ENCODE measurements around the gene EXOC6B. TPM values are rescaled to one million over a fixed set of nuclear protein-coding genes. Genes with fewer than 3 reads are reported as not detected.

EXOC6B gene
- total RNA-seq, 2 donors from 2014 or later, result 21.3 to 28.8 TPM

DNA sequence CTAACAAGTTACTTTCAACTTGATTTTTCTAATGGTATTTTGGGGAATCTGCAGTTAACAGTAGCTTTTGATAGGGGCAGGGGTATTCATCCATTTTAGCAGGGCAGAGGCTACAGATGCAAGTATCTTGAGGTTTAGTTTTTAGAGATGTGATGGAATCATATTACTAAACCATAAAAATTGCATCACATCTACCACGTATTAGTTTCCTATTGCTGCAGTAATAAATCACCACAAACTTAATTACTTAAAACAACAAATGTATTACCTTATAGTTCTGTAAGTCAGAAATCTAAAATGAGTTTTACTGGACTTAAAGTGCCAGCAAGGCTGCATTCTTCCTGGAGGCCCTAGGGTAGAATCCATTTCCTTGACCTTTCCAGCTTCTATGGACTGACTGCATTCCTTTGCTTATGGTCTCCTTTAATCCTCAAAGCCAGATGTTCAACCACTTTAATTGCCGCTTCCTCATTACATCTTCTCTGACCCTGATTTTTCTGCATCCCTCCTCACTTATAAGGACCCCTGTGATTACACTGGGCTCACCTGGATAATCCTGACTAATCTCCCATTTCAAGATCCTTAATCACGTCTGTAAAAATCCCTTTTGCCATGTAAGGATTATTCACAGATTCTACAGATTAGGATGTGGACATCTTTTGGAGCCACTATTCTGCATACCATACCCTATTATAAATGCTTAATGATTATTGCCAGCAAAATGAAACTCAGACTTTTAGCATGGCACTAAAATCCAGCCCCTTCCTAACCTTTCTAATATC, 21.9 kb upstream of the EXOC6B start:
- Histone ChIP-seq H3K27me3 (no peaks in the 10 kb centered on the region), H3K4me1 (no peaks in the 10 kb centered on the region), H3K9ac (ENCODE audit: low read depth in 2 of 2, low read length in 2 of 2) (no peak overlapping the region), H3K36me3 (no peaks in the 10 kb centered on the region), H3K27ac (no peak overlapping the region), H3K4me3 (no peak overlapping the region), H3K9me3 (no peaks in the 10 kb centered on the region)
- intact Hi-C loops (cut with DNase I), result no loop called here
- DNase-seq, result no peak
- TF ChIP-seq, protein P1, sequence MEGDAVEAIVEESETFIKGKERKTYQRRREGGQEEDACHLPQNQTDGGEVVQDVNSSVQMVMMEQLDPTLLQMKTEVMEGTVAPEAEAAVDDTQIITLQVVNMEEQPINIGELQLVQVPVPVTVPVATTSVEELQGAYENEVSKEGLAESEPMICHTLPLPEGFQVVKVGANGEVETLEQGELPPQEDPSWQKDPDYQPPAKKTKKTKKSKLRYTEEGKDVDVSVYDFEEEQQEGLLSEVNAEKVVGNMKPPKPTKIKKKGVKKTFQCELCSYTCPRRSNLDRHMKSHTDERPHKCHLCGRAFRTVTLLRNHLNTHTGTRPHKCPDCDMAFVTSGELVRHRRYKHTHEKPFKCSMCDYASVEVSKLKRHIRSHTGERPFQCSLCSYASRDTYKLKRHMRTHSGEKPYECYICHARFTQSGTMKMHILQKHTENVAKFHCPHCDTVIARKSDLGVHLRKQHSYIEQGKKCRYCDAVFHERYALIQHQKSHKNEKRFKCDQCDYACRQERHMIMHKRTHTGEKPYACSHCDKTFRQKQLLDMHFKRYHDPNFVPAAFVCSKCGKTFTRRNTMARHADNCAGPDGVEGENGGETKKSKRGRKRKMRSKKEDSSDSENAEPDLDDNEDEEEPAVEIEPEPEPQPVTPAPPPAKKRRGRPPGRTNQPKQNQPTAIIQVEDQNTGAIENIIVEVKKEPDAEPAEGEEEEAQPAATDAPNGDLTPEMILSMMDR (IDR thresholded peaks at IDR 0.05), result no peak

DNA sequence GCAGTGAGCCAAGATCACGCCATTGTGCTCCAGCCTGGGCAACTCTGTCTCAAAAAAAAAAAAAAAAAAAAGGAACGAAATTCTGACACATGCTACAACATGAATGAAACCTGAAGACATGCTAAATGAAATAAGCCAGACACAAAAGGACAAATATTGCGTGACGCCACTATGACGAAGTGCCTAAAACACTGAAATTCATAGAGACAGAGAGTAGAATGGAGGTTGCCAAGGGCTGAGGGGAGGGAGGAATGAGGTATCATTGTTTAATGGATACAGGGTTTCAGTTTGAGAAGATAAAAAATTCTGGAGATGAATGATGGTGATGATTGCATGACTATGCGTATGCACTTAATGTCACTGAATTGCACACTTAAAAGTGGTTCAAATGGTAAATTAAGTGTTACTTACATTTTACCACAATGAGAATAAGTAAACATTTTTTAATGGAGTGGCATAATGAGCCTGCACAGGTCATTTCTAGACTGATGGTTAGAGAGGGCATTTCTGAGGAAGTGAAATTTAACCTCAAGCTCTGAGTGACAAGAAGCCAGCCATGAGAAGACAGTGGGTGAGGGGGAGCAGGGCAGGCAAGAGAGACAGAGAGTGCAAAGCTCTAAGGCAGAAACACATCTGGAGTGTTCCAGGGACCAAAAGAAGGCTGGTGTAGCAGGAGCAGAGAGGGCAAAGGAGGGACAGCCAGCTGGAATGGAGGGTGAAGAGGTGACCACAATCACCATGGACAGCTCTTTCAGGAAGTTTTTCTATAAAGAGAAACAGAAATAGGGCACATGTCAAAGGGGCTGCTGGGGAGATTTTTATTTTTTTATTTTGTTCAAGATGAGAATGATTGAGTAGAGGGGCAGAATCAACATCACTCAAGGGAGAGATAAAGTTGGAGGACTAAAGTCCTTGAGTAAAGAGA, 20.6 kb upstream of the EXOC6B start:
- TF ChIP-seq, protein P1 (IDR thresholded peaks at IDR 0.05), result no peak
- no peak for DNase-seq
- Histone ChIP-seq H3K27ac (no peak overlapping the region), H3K4me1 (no peaks in the 10 kb centered on the region), H3K9me3 (no peaks in the 10 kb centered on the region), H3K9ac (ENCODE audit: low read depth in 2 of 2, low read length in 2 of 2) (no peak overlapping the region), H3K4me3 (no peak overlapping the region), H3K36me3 (no peaks in the 10 kb centered on the region), H3K27me3 (no peaks in the 10 kb centered on the region)
- intact Hi-C loops (cut with DNase I), result no loop called here

DNA sequence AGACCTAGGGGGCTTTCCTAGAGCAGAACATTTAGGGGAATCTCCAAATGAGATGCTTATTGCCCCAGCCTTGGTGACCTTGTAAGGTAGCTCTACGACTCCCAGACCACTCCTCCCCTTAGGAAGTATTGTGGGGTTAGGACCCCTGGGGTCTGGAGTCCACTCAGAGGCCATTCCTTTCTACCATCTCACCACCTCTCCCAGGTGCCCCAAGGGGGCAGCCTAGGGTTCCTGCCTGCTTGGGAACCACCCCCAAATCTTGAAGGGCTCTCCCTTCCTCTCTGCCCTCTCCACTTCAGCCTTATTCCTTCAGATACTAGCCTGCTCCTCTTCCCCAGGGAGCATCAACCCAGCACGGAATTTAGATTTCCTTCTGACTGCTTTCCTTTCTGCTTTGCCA, 17.5 kb upstream of the EXOC6B start:
- Histone ChIP-seq H3K4me1 (no peaks in the 10 kb centered on the region), H3K9me3 (no peaks in the 10 kb centered on the region), H3K4me3 (no peak overlapping the region), H3K9ac (ENCODE audit: low read depth in 2 of 2, low read length in 2 of 2) (no peak overlapping the region), H3K27ac (no peak overlapping the region), H3K27me3 (no peaks in the 10 kb centered on the region), H3K36me3 (no peaks in the 10 kb centered on the region)
- no peak for DNase-seq
- intact Hi-C loops (cut with DNase I), result no loop called here
- TF ChIP-seq, protein P1 (IDR thresholded peaks at IDR 0.05), result no peak

DNA sequence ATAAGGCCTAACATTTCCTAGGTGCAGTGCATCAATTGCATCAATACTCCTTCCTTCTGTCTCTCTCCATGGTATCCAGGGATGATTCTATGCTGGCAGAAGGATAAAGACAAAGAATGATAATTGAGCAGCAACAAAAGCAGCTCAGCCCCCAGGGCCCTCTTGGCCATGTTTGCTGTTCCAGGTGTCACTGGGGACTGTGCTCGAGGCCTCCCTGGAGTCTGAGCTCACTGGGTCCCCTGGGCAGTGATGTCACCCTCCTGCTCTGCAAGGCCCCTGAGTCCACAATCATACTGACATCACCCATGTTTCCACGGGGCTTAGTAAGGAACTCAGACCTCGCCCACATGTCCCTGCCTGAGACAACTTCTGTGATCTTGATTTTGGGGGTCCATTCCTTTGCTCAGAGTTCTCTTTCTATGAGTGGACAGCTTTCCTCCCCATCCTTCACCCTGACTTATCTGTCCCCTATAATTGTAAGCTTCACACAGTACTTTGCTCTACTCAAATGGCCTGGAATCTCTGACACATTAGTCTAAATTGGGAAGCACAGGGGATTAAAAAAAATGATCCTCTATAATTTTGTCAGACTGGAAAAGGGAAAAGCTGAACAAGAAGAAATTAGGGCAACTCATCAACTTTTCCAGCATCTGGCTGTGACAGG, 15.8 kb upstream of the EXOC6B start:
- no peaks in the 10 kb centered on the region for H3K9me3 ChIP-seq
- intact Hi-C loops (cut with DNase I), result no loop called here
- H3K36me3 ChIP-seq, result no peaks in the 10 kb centered on the region
- no peak overlapping the region for H3K4me3 ChIP-seq
- TF ChIP-seq, protein P1 (IDR thresholded peaks at IDR 0.05), result no peak
- DNase-seq, result no peak
- no peak overlapping the region for H3K9ac ChIP-seq (ENCODE audit: low read depth in 2 of 2, low read length in 2 of 2)
- H3K27me3 ChIP-seq, result no peaks in the 10 kb centered on the region
- H3K27ac ChIP-seq, result no peak overlapping the region
- H3K4me1 ChIP-seq, result no peaks in the 10 kb centered on the region

GRCh38 chr2:72840066-72840465, 14.2 kb upstream of the EXOC6B start:
- Histone ChIP-seq H3K27ac (no peak overlapping the region), H3K27me3 (no peaks in the 10 kb centered on the region), H3K4me1 (no peaks in the 10 kb centered on the region), H3K4me3 (no peak overlapping the region), H3K9ac (ENCODE audit: low read depth in 2 of 2, low read length in 2 of 2) (no peak overlapping the region), H3K36me3 (no peaks in the 10 kb centered on the region), H3K9me3 (no peaks in the 10 kb centered on the region)
- intact Hi-C loops (cut with DNase I), result no loop called here
- no peak for DNase-seq
- TF ChIP-seq, protein P1 (IDR thresholded peaks at IDR 0.05), result no peak
